Upper lobe of right lung (tissue), 1 donor: Measurements from ENCODE around the gene TSEN34. TPM values are rescaled to one million over a fixed set of nuclear protein-coding genes. Genes with fewer than 3 reads are reported as not detected.
A peak's percentile ranks its signal among the peaks of the same experiment; 100 is the strongest.

Experiments used
- ATAC-seq: fragments of 200-7000 bp; cut with Tn5 transposase; one replicate; pipeline ENCODE4 v1.9.1; 2020; ENCODE audit warnings: mild to moderate bottlenecking, moderate library complexity
- DNase-seq: peaks from one replicate; pipeline ENCODE4 v3.0.0-alpha.2; 2020
- H3K27ac ChIP-seq: fragments of 200-600 bp; one replicate; pipeline ENCODE4 v1.8.0; 2022
- H3K27me3 ChIP-seq: fragments of 200-600 bp; one replicate; pipeline ENCODE4 v1.8.0; 2022; ENCODE audit warnings: mild to moderate bottlenecking
- H3K36me3 ChIP-seq: fragments of 200-600 bp; one replicate; pipeline ENCODE4 v1.8.0; 2022
- H3K4me1 ChIP-seq: fragments of 200-600 bp; one replicate; pipeline ENCODE4 v1.8.0; 2022
- H3K4me3 ChIP-seq: fragments of 200-600 bp; one replicate; pipeline ENCODE4 v1.8.0; 2022; ENCODE audit warnings: mild to moderate bottlenecking
- H3K9me3 ChIP-seq: fragments of 200-600 bp; one replicate; pipeline ENCODE4 v1.8.0; 2022
- CTCF ChIP-seq: fragments of 200-600 bp; IDR thresholded peaks from one replicate; pipeline ENCODE4 v1.8.0; 2022; ENCODE audit warnings: antibody characterized with exemption
- intact Hi-C: fragments of 100-400 bp; cut with DNase I; formaldehyde crosslinking; loops from one replicate; pipeline ENCODE4 v1.11.0; 2022
- total RNA-seq: library from RNA; stranded (reverse); fragmentation: NEBNext Ultra II Directional; extraction: Animal tissue kit (Norgen Biotek cat#: 25700); gene quantifications from one replicate; pipeline ENCODE4 v1.2.1, GENCODE V29; 2021
- donor health status: DM: no; HTN: yes; CAD: no; lungs with severe emphysema.

TSEN34 gene
- total RNA-seq, 1 donor from 2014 or later, result 34.7 TPM

DNA sequence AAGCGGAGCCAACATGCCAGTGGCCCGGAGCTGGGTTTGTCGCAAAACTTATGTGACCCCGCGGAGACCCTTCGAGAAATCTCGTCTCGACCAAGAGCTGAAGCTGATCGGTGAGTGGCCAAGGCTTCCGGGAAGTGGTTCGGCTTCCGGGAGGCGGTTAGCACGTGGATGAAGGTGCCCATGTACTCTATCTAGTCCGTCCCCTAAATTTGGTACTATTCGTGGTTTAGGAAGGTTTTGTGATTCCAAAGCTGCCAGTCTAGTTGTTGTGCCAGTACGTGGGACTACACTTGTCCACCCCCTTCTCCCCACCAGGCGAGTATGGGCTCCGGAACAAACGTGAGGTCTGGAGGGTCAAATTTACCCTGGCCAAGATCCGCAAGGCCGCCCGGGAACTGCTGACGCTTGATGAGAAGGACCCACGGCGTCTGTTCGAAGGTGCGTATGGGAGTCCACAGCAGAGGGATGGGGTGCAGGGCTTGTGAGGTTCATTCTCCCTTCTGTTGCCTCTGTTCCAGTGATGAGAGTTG is 10.1 kb downstream of the TSEN34 start:
- Histone ChIP-seq H3K9me3 (no peaks in the 10 kb centered on the region), H3K27ac (peak overlapping the region; percentile 95), H3K4me1 (peaks cover 46% of the 10 kb centered on the region), H3K36me3 (peaks cover 51% of the 10 kb centered on the region), H3K4me3 (peak overlapping the region; percentile 90), H3K27me3 (no peaks in the 10 kb centered on the region)
- no peak for TF ChIP-seq CTCF
- intact Hi-C loops, result no loop called here
- no peak for ATAC-seq
- DNase-seq, result no peak

GRCh38 chr19:54201980-54202379 is 10.9 kb downstream of the TSEN34 start:
- DNase-seq (no peak), ATAC-seq (no peak)
- H3K4me1 ChIP-seq, result peaks cover 54% of the 10 kb centered on the region
- H3K36me3 ChIP-seq, result peaks cover 58% of the 10 kb centered on the region
- no peaks in the 10 kb centered on the region for H3K27me3 ChIP-seq
- intact Hi-C loops, result no loop called here
- no peaks in the 10 kb centered on the region for H3K9me3 ChIP-seq
- H3K4me3 ChIP-seq, result peak overlapping the region; percentile 90
- peak overlapping the region; percentile 95 for H3K27ac ChIP-seq
- TF ChIP-seq CTCF, result no peak

DNA sequence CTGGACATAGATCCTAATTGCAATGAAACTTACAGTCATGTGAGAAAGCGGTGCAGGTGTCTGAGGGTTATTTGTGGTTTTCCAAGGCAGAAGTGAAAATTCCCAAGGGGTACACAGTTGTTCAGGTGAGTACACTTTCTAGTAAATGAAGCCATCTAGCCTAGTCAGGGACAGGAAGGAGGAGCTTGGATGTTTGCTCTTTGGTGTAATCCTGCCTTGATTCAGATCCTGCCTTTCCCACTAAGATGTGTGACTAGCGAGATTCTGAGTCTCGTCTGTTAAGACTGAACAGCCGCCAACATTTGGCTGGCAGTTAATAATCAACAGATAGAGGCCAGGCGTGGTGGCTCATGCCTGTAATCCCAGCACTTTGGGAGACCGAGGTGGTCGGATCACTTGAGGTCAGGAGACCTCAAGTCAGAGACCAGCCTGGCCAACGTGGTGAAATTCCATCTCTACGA is 12.1 kb downstream of the TSEN34 start:
- intact Hi-C loops, result no loop called here
- no peak for TF ChIP-seq CTCF
- H3K4me3 ChIP-seq, result peak overlapping the region; percentile 90
- peak overlapping the region; percentile 45 for H3K27ac ChIP-seq
- H3K36me3 ChIP-seq, result peaks cover 68% of the 10 kb centered on the region
- peaks cover 66% of the 10 kb centered on the region for H3K4me1 ChIP-seq
- no peak for DNase-seq
- no peaks in the 10 kb centered on the region for H3K9me3 ChIP-seq
- H3K27me3 ChIP-seq, result no peaks in the 10 kb centered on the region
- no peak for ATAC-seq

- peaks cover 68% of the 10 kb centered on the region for H3K36me3 ChIP-seq
- TF ChIP-seq CTCF, result no peak
- no peaks in the 10 kb centered on the region for H3K27me3 ChIP-seq
- DNase-seq (no peak), ATAC-seq (no peak)
- intact Hi-C loops, result no loop called here
- H3K27ac ChIP-seq, result no peak overlapping the region
- peak overlapping the region; percentile 90 for H3K4me3 ChIP-seq
- peaks cover 80% of the 10 kb centered on the region for H3K4me1 ChIP-seq
- no peaks in the 10 kb centered on the region for H3K9me3 ChIP-seq
Observed at GRCh38 chr19:54204767-54205468, 13.8 kb downstream of the TSEN34 start.

DNA sequence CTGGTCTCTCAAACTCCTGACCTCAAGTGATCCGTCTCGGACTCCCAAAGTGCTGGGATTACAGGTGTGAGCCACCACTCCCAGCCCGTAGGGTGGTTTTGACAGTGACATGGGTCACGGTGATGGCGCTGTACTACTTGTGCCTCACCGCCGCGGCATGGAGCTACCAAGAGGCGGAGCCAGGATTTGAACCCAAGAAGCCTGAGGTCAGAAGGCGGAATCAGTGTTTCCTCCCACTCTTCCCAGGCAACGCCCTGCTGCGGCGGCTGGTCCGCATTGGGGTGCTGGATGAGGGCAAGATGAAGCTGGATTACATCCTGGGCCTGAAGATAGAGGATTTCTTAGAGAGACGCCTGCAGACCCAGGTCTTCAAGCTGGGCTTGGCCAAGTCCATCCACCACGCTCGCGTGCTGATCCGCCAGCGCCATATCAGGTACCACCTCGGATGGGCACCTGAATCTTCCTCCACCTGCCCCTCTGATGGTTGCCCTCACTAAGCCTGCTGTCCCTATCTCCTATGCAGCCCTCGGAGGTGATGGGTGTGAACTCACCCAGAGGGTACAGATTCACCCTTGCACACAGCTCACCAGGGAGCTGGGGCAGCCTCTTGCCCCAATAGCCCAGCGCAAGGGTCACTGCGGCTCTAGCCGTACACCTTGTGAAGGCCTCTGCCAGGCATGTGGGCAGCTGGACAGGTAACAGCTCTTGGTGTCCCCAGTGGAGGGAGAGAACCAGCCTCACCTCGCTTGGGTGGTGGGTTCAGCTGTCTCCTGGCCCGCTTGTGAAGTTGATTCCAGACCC is 15.1 kb downstream of the TSEN34 start:
- TF ChIP-seq CTCF, result no peak
- intact Hi-C loops, result no loop called here
- Histone ChIP-seq H3K4me3 (peak overlapping the region; percentile 21), H3K9me3 (no peaks in the 10 kb centered on the region), H3K36me3 (peaks cover 67% of the 10 kb centered on the region), H3K27me3 (no peaks in the 10 kb centered on the region), H3K4me1 (peaks cover 89% of the 10 kb centered on the region), H3K27ac (peak overlapping the region; percentile 92)
- peak; percentile 71 for DNase-seq
- ATAC-seq, result no peak
